DMS 273 treated with DMSO at 0.1 percent for 48 hours (cell line): ENCODE measurements around the gene KLK10.

Experiments used
- DNase-seq: peaks from one replicate; lab custom pipeline; 2025; lab: John Stamatoyannopoulos, UW

KLK10 gene

GRCh38 chr19:51025809-51026553 is 6.5 kb upstream of the KLK10 start:
- no peak for DNase-seq

- DNase-seq = no peak
These were observed 5.9 kb upstream of the KLK10 start for GRCh38 chr19:51025401-51025800.

- DNase-seq = no peak
These were observed 5.4 kb upstream of the KLK10 start for GRCh38 chr19:51024924-51025323.

GRCh38 chr19:51023946-51024345 is 4.4 kb upstream of the KLK10 start:
- no peak for DNase-seq

GRCh38 chr19:51022526-51022925 is 3.0 kb upstream of the KLK10 start:
- no peak for DNase-seq

- DNase-seq = peak; percentile 19
These were observed 1.6 kb upstream of the KLK10 start for GRCh38 chr19:51020988-51021651.

- no peak for DNase-seq
These were observed 565 bp downstream of the KLK10 start for GRCh38 chr19:51018745-51019543.

- peak; percentile 24 for DNase-seq
These were observed 2.5 kb downstream of the KLK10 start for GRCh38 chr19:51016798-51017683.

- no peak for DNase-seq
These were observed 3.7 kb downstream of the KLK10 start for GRCh38 chr19:51015691-51016267.

GRCh38 chr19:51014242-51014641 is 5.3 kb downstream of the KLK10 start:
- no peak for DNase-seq

GRCh38 chr19:51012661-51013190 is 6.8 kb downstream of the KLK10 start:
- DNase-seq = no peak

GRCh38 chr19:51010066-51010795 is 9.3 kb downstream of the KLK10 start:
- no peak for DNase-seq

GRCh38 chr19:51009061-51009891 is 10.2 kb downstream of the KLK10 start:
- no peak for DNase-seq

- no peak for DNase-seq
These were observed 12.0 kb downstream of the KLK10 start for GRCh38 chr19:51007488-51007887.

GRCh38 chr19:51006406-51006805 is 13.1 kb downstream of the KLK10 start:
- no peak for DNase-seq

GRCh38 chr19:51005248-51005647 is 14.3 kb downstream of the KLK10 start:
- no peak for DNase-seq

- no peak for DNase-seq
These were observed 16.2 kb downstream of the KLK10 start for GRCh38 chr19:51003316-51003715.

GRCh38 chr19:51002542-51003311 is 16.8 kb downstream of the KLK10 start:
- DNase-seq = no peak

GRCh38 chr19:51002089-51002532 is 17.4 kb downstream of the KLK10 start:
- no peak for DNase-seq
